ENCODE measurements around the gene MALRD1. TPM values are rescaled to one million over a fixed set of nuclear protein-coding genes. Genes with fewer than 3 reads are reported as not detected.

The MALRD1 gene
- total RNA-seq, 1 donor from 2014 or later: 1.5 TPM

DNA sequence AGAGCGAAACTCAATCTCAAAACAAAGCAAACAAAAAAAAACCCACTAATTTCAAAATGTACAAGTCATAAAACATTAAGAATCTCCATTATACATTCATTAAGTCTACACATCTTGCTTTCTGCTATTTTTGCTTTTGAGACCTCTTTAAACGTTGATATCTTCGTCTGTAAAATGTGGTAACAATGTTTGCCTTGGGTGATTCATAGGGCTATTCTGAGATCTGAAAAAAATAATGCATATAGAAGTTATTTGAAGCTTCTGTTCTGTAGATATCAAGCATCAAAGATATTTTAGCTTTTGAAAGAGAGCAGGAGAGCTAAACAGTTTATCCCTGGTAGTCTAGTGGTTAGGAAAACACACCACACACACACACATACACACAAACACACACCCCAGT lies 609.5 kb downstream of the MALRD1 start:
- no peak overlapping the region for H3K4me3 Mint-ChIP-seq (ENCODE audit: low read depth)
- TF ChIP-seq, protein P1, sequence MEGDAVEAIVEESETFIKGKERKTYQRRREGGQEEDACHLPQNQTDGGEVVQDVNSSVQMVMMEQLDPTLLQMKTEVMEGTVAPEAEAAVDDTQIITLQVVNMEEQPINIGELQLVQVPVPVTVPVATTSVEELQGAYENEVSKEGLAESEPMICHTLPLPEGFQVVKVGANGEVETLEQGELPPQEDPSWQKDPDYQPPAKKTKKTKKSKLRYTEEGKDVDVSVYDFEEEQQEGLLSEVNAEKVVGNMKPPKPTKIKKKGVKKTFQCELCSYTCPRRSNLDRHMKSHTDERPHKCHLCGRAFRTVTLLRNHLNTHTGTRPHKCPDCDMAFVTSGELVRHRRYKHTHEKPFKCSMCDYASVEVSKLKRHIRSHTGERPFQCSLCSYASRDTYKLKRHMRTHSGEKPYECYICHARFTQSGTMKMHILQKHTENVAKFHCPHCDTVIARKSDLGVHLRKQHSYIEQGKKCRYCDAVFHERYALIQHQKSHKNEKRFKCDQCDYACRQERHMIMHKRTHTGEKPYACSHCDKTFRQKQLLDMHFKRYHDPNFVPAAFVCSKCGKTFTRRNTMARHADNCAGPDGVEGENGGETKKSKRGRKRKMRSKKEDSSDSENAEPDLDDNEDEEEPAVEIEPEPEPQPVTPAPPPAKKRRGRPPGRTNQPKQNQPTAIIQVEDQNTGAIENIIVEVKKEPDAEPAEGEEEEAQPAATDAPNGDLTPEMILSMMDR (IDR thresholded peaks at IDR 0.05; ENCODE audit: unreplicated experiment): no peak
- H3K27ac Mint-ChIP-seq: no peak overlapping the region
- H3K36me3 Mint-ChIP-seq (ENCODE audit: insufficient read depth): no peaks in the 10 kb centered on the region
- peaks cover 5% of the 10 kb centered on the region for H3K9me3 Mint-ChIP-seq (ENCODE audit: low read depth)
- no peak for DNase-seq (ENCODE audit: low spot score, unreplicated experiment)
- peaks cover 19% of the 10 kb centered on the region for H3K4me1 Mint-ChIP-seq (ENCODE audit: low read depth)
- H3K27me3 Mint-ChIP-seq: no peaks in the 10 kb centered on the region

DNA sequence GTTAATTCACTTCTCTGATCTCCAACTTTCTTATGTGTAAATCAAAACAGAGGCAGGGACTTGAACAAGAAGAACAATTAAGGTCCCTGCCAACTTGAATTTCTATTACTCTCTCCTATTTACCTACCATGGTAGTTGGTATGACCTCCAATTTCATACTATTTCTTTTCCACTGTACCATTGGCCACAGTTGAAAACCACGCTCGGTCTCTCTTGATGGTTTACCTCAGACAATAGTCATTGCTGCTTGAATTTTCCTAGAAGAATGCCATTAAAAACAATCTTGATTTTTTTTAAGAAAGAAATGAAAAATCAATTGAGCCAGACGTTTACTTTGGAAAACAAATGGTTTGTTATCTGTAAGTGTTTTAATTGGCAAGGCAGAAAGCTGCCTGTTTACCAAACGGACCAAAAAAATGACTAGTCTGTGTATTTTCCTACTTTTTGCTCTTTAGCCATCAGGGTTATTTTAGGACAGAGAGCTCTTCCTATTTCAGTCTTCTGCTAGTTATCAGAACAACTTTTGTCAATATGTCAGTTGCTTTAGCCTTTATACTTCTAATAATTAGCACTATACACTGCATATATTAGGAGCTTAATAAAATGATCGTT lies 610.1 kb downstream of the MALRD1 start:
- H3K9me3 Mint-ChIP-seq (ENCODE audit: low read depth): peaks cover 6% of the 10 kb centered on the region
- no peak overlapping the region for H3K4me3 Mint-ChIP-seq (ENCODE audit: low read depth)
- TF ChIP-seq, protein P1 (IDR thresholded peaks at IDR 0.05; ENCODE audit: unreplicated experiment): no peak
- DNase-seq (ENCODE audit: low spot score, unreplicated experiment): no peak
- H3K4me1 Mint-ChIP-seq (ENCODE audit: low read depth): peaks cover 19% of the 10 kb centered on the region
- no peaks in the 10 kb centered on the region for H3K27me3 Mint-ChIP-seq
- H3K36me3 Mint-ChIP-seq (ENCODE audit: insufficient read depth): no peaks in the 10 kb centered on the region
- H3K27ac Mint-ChIP-seq: no peak overlapping the region

DNA sequence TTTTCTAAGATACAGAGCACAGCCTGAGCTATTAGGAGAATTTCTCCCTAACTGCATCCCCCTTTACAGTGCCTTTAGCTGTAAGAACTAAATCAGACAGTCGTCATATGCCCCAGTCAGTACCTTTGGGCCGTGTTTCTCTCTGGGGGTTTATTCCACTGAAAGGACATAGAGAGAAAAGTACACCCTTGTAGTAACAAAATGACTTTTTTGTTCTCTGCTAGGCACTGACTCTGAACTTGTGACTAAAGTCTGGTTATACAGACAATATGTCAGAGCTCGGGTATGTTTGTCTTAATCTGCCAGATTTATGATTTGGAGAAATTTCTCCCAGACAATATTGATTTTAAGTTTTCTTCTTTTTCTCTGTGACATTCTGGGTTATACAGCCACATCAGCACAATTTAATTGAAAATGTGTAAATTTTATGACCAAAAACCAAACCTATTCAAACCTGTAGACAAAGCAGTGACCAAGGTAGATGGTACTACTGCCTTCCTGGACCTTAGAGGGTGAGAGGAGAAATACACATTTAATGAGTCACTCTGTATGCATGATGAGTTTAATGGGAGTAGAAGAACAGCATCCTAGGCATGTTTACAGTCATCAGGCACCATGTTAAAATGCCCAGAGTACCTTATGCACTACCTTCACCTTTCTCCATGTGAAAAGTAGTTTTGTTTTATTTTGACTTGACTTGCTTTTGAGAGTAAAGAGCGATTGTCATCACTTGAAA lies 611.5 kb downstream of the MALRD1 start:
- Mint-ChIP-seq H3K27ac (no peak overlapping the region), H3K4me3 (ENCODE audit: low read depth) (no peak overlapping the region), H3K27me3 (no peaks in the 10 kb centered on the region), H3K9me3 (ENCODE audit: low read depth) (peaks cover 6% of the 10 kb centered on the region), H3K36me3 (ENCODE audit: insufficient read depth) (no peaks in the 10 kb centered on the region), H3K4me1 (ENCODE audit: low read depth) (peaks cover 17% of the 10 kb centered on the region)
- no peak for DNase-seq (ENCODE audit: low spot score, unreplicated experiment)
- TF ChIP-seq, protein P1 (IDR thresholded peaks at IDR 0.05; ENCODE audit: unreplicated experiment): no peak

DNA sequence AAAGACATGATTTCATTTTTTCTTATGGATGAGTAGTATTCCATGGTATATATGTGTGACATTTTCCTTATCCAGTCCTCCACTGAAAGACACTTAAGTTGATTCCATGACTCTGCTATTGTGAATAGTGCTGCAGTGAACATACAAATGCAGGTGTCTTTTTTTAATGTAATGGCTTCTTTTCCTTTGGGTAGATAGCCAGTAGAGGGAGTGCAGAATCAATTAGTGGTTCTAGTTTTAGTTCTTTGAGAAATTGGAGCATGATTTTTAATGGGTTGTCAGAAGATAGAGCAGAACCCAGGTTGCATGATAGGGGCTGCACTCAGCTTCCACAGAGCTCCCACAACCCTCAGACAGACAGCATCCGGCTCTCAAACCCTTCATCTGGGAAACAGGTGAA lies 614.7 kb downstream of the MALRD1 start:
- Mint-ChIP-seq H3K36me3 (ENCODE audit: insufficient read depth) (no peaks in the 10 kb centered on the region), H3K4me1 (ENCODE audit: low read depth) (peaks cover 6% of the 10 kb centered on the region), H3K27me3 (peaks cover 5% of the 10 kb centered on the region), H3K4me3 (ENCODE audit: low read depth) (no peak overlapping the region), H3K9me3 (ENCODE audit: low read depth) (peaks cover 6% of the 10 kb centered on the region), H3K27ac (peak overlapping the region; percentile 7)
- no peak for DNase-seq (ENCODE audit: low spot score, unreplicated experiment)
- TF ChIP-seq, protein P1 (IDR thresholded peaks at IDR 0.05; ENCODE audit: unreplicated experiment): no peak

DNA sequence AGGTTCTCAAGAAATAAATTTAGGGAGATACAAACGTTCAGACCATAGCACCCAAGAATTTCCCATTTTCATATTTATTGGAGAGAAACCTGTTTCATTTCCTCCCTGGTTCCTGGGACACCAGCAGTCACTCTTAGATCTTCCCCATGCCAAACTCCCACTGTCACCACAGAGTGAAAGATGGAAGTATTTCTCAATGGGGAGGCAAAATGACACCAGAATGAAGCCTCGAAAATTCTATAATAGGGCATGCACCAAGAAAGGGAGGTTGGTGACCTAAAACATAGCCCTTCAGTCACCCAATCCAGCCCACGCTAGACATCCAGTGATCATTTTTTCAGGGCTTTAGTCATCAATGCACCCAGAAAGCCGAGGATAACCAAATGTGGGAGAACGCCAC lies 619.5 kb downstream of the MALRD1 start:
- Mint-ChIP-seq H3K27me3 (peaks cover 5% of the 10 kb centered on the region), H3K4me3 (ENCODE audit: low read depth) (no peak overlapping the region), H3K4me1 (ENCODE audit: low read depth) (no peaks in the 10 kb centered on the region), H3K36me3 (ENCODE audit: insufficient read depth) (no peaks in the 10 kb centered on the region), H3K9me3 (ENCODE audit: low read depth) (peaks cover 4% of the 10 kb centered on the region), H3K27ac (no peak overlapping the region)
- TF ChIP-seq, protein P1 (IDR thresholded peaks at IDR 0.05; ENCODE audit: unreplicated experiment): no peak
- DNase-seq (ENCODE audit: low spot score, unreplicated experiment): no peak

Measured in progenitor cell of endocrine pancreas (in vitro differentiated cells).